DND-41 (cell line): ENCODE measurements around the gene TOMM40L.

Experiments used
- ATAC-seq: fragments of 200-7000 bp; cut with Tn5 transposase; 3 replicates; pipeline ENCODE4 v1.9.1; 2021; ENCODE audit warnings: low read depth; ENCODE audit not compliant: insufficient read depth
- DNase-seq: peaks from one replicate; pipeline ENCODE4 v3.0.0-alpha.2; 2020
- H2AFZ ChIP-seq: 2 replicates; pipeline ENCODE4 v1.6.0; 2012; ENCODE audit warnings: low read depth, low read length
- H3K27ac ChIP-seq: 2 replicates; pipeline ENCODE4 v1.5.1; 2012; ENCODE audit warnings: low read length, inconsistent platforms
- H3K27me3 ChIP-seq: fragments of 200-600 bp; sonication (generic); 2 replicates; pipeline ENCODE4 v1.6.0; 2012; ENCODE audit warnings: low read length, mild to moderate bottlenecking, inconsistent platforms; ENCODE audit not compliant: insufficient read depth, poor library complexity
- H3K36me3 ChIP-seq: 2 replicates; pipeline ENCODE4 v1.5.1; 2012; ENCODE audit warnings: low read length, inconsistent platforms; ENCODE audit not compliant: insufficient read depth
- H3K4me1 ChIP-seq: 2 replicates; pipeline ENCODE4 v1.5.1; 2012; ENCODE audit warnings: mild to moderate bottlenecking, low read length; ENCODE audit not compliant: insufficient read depth
- H3K4me2 ChIP-seq: 2 replicates; pipeline ENCODE4 v1.6.0; 2012; ENCODE audit warnings: mild to moderate bottlenecking, moderate library complexity, low read length, inconsistent platforms; ENCODE audit not compliant: insufficient read depth
- H3K4me3 ChIP-seq, 2 experiments: fragments of 200-600 bp in 1 of 2; shearing (Covaris generic) in 1 of 2; 2 replicates each; pipeline ENCODE4 v1.5.1; 2012 to 2016; ENCODE audit warnings: inconsistent platforms in 2 of 2, low read length in 2 of 2, mild to moderate bottlenecking in 2 of 2, low read depth in 1 of 2, moderate library complexity in 1 of 2
- H3K79me2 ChIP-seq: 2 replicates; pipeline ENCODE4 v1.6.0; 2012; ENCODE audit warnings: low read length, inconsistent platforms; ENCODE audit not compliant: insufficient read depth
- H3K9ac ChIP-seq: 2 replicates; pipeline ENCODE4 v1.6.0; 2012; ENCODE audit warnings: low read depth, mild to moderate bottlenecking, inconsistent platforms, low read length, moderate library complexity
- H3K9me3 ChIP-seq: 2 replicates; pipeline ENCODE4 v1.5.1; 2012; ENCODE audit warnings: low read length, moderate library complexity, mild to moderate bottlenecking, inconsistent platforms; ENCODE audit not compliant: insufficient read depth, severe bottlenecking
- H4K20me1 ChIP-seq: 2 replicates; pipeline ENCODE4 v1.6.0; 2012; ENCODE audit warnings: low read length; ENCODE audit not compliant: insufficient read depth
- EZH2 ChIP-seq: IDR thresholded peaks from 3 replicates; pipeline ENCODE4 v1.6.1; 2012; ENCODE audit warnings: borderline replicate concordance, low read depth, mild to moderate bottlenecking, moderate library complexity, low read length, inconsistent platforms; ENCODE audit not compliant: severe bottlenecking
- TF ChIP-seq, protein P1 (sequence below): IDR thresholded peaks from 2 replicates; pipeline ENCODE4 v1.5.1; 2012; ENCODE audit warnings: borderline replicate concordance, low read length, moderate library complexity, mild to moderate bottlenecking; ENCODE audit not compliant: poor library complexity, severe bottlenecking; ENCODE audit errors: extremely low read depth

Gene TOMM40L

DNA sequence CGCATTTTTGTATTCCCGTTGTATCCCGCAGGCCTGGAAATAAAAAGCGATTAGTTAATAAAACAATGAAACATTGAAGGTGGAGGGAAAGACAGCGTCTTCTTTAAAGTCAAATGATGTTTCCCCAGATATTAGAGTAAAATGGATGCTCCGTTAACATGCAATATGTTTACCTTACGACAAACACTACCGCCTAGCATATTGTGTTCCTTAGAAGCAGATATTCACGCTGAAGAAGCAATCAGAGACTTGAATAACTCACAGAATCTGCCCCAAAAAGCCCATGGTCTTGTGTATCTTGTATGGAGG is 48.0 kb upstream of the TOMM40L start:
- Histone ChIP-seq H3K27ac (peak overlapping the region; percentile 79), H2AFZ (peak overlapping the region; percentile 81), H4K20me1 (no peaks in the 10 kb centered on the region), H3K4me3 (peak overlapping the region in 1 of 2 experiments; percentile 73; a peak in 2 of 4 replicates), H3K79me2 (peaks cover 18% of the 10 kb centered on the region), H3K27me3 (no peaks in the 10 kb centered on the region), H3K9ac (peak overlapping the region; percentile 63), H3K9me3 (no peaks in the 10 kb centered on the region), H3K4me1 (peaks cover 30% of the 10 kb centered on the region), H3K4me2 (peak overlapping the region; percentile 93), H3K36me3 (peaks cover 25% of the 10 kb centered on the region)
- TF ChIP-seq, protein P1, sequence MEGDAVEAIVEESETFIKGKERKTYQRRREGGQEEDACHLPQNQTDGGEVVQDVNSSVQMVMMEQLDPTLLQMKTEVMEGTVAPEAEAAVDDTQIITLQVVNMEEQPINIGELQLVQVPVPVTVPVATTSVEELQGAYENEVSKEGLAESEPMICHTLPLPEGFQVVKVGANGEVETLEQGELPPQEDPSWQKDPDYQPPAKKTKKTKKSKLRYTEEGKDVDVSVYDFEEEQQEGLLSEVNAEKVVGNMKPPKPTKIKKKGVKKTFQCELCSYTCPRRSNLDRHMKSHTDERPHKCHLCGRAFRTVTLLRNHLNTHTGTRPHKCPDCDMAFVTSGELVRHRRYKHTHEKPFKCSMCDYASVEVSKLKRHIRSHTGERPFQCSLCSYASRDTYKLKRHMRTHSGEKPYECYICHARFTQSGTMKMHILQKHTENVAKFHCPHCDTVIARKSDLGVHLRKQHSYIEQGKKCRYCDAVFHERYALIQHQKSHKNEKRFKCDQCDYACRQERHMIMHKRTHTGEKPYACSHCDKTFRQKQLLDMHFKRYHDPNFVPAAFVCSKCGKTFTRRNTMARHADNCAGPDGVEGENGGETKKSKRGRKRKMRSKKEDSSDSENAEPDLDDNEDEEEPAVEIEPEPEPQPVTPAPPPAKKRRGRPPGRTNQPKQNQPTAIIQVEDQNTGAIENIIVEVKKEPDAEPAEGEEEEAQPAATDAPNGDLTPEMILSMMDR, result no peak
- no peak for TF ChIP-seq EZH2
- no peak for DNase-seq
- no peak for ATAC-seq

DNA sequence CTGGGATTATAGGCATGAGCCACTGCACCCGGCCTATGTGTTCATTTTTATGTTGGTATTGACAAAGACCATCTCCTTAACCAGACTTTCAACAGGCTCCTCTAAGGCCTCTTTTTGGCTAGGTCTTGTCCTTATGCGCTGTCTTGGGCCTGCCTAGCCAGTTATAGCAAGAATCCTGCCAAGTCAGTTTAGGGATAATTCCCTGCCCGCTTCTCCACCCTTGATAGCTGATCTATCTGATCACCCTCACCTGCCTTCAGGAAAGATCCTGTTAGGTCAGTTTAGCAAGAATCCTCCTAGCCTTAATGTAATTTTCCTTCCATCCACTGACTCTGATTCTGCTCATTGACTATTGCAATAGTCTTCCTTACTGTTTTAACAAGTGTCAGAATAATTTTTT is 46.2 kb upstream of the TOMM40L start:
- no peaks in the 10 kb centered on the region for H4K20me1 ChIP-seq
- no peak for DNase-seq
- TF ChIP-seq EZH2, result no peak
- TF ChIP-seq, protein P1, result no peak

DNA sequence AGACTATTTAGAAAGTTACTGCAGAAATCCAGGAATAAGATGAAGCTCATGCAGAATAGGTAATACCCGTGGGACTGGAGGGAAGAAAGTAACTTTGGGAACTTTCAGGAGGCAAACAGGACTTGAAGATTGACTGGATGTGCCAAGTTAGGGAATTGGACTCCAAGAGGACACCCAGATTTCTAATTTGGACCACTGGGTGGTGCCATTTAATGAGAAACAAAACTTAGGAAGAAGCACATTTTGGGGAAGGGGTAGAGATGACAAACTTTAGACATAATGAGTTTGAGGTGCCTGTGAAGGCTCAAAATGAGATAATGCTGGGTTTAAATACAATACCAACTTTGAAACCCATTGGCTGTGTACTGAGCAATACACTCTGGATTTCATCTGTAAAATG is 45.2 kb upstream of the TOMM40L start:
- Histone ChIP-seq H4K20me1 (no peaks in the 10 kb centered on the region), H3K27ac (no peak overlapping the region), H3K9me3 (no peaks in the 10 kb centered on the region), H3K79me2 (peaks cover 16% of the 10 kb centered on the region), H2AFZ (no peak overlapping the region), H3K4me1 (peaks cover 31% of the 10 kb centered on the region), H3K36me3 (peaks cover 2% of the 10 kb centered on the region; the same call in 1 of the 2 replicates), H3K4me3 (no peak overlapping the region), H3K27me3 (no peaks in the 10 kb centered on the region), H3K9ac (no peak overlapping the region), H3K4me2 (no peak overlapping the region)
- no peak for ATAC-seq
- TF ChIP-seq EZH2, result no peak
- TF ChIP-seq, protein P1, result peak; percentile 49
- no peak for DNase-seq

More for the DNA sequence above, 46.2 kb upstream of the TOMM40L start:
- Histone ChIP-seq H3K4me3 (no peak overlapping the region), H3K9ac (no peak overlapping the region), H2AFZ (no peak overlapping the region), H3K4me2 (no peak overlapping the region), H3K4me1 (peaks cover 30% of the 10 kb centered on the region), H3K79me2 (peaks cover 18% of the 10 kb centered on the region), H3K36me3 (peaks cover 10% of the 10 kb centered on the region), H3K27me3 (no peaks in the 10 kb centered on the region), H3K27ac (no peak overlapping the region), H3K9me3 (no peaks in the 10 kb centered on the region)
- no peak for ATAC-seq

DNA sequence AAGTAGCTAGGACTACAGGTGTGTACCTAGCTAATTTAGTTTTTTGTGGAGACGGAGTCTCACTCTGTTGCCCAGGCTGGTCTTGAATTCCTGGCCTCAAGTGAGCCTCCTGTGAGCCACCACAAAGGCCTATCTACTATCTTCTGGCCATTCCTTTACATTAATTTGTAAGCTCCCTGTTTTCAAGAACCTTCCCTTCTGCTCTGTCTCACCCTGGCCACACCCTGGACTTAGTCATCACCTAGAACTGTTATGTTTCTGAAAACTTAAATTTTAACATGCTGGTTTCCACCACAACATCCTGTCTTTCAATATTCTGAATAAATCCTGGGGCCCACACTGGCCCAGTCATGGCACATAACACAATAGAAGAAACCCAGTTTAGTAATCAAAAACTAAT is 43.6 kb upstream of the TOMM40L start:
- no peak overlapping the region for H3K9ac ChIP-seq
- H3K4me2 ChIP-seq, result no peak overlapping the region
- no peak for ATAC-seq
- no peak overlapping the region for H2AFZ ChIP-seq
- DNase-seq, result no peak
- no peaks in the 10 kb centered on the region for H3K27me3 ChIP-seq
- H3K79me2 ChIP-seq, result peaks cover under 1% of the 10 kb centered on the region; the same call in 1 of the 2 replicates
- no peak overlapping the region for H3K27ac ChIP-seq
- peaks cover 27% of the 10 kb centered on the region for H3K4me1 ChIP-seq
- no peaks in the 10 kb centered on the region for H3K36me3 ChIP-seq
- H3K4me3 ChIP-seq, result no peak overlapping the region
- no peak for TF ChIP-seq EZH2
- TF ChIP-seq, protein P1, result no peak
- H3K9me3 ChIP-seq, result no peaks in the 10 kb centered on the region
- H4K20me1 ChIP-seq, result no peaks in the 10 kb centered on the region
